K562 (cell line): Measurements from ENCODE around the gene ICAM2. TPM values are rescaled to one million over a fixed set of nuclear protein-coding genes. Genes with fewer than 3 reads are reported as not detected.

Experiments
- ATF1 ChIP-seq, 2 experiments: fragments of 450-650 bp in 1 of 2; IDR thresholded peaks; 2 replicates each; pipeline ENCODE4 v1.6.1; 2016; ENCODE audit warnings: missing compliant biosample characterization in 1 of 2, missing genetic modification characterization in 1 of 2
- CBFA2T2 ChIP-seq: fragments of 450-650 bp; conservative IDR thresholded peaks from 2 replicates; pipeline ENCODE4 v1.6.1; 2017; ENCODE audit warnings: mild to moderate bottlenecking
- CBX3 ChIP-seq, 2 experiments: IDR thresholded peaks; 1 replicate in 1 of 2; 2 replicates in 1 of 2; pipeline ENCODE4 v1.6.1; 2012; ENCODE audit warnings: inconsistent platforms in 2 of 2, low read length in 2 of 2, borderline replicate concordance in 1 of 2, control low read depth in 1 of 2
- EHMT2 ChIP-seq: fragments of 450-650 bp; IDR thresholded peaks from 2 replicates; pipeline ENCODE4 v1.6.1; 2018; ENCODE audit warnings: antibody characterized with exemption
- ELF4 ChIP-seq: fragments of 450-650 bp; formaldehyde crosslinking; IDR thresholded peaks from 2 replicates; pipeline ENCODE4 v1.4.0; 2022; ENCODE audit warnings: missing genetic modification characterization
- ERF ChIP-seq: fragments of 450-650 bp; formaldehyde crosslinking; IDR thresholded peaks from 2 replicates; pipeline ENCODE4 v1.4.0; 2020; ENCODE audit warnings: mild to moderate bottlenecking, mixed read lengths
- ESRRA ChIP-seq: fragments of 450-650 bp; IDR thresholded peaks from 2 replicates; pipeline ENCODE4 v1.6.1; 2014; ENCODE audit warnings: low read depth, mild to moderate bottlenecking, moderate library complexity, borderline replicate concordance
- HMG20A ChIP-seq: fragments of 450-650 bp; formaldehyde crosslinking; conservative IDR thresholded peaks from 2 replicates; pipeline ENCODE4 v1.4.0; 2020; ENCODE audit warnings: mild to moderate bottlenecking, mixed read lengths
- JUNB ChIP-seq: fragments of 450-650 bp; formaldehyde crosslinking; conservative IDR thresholded peaks from 2 replicates; pipeline ENCODE4 v1.4.0; 2020; ENCODE audit warnings: mild to moderate bottlenecking
- KLF1 ChIP-seq: fragments of 450-650 bp; IDR thresholded peaks from 2 replicates; pipeline ENCODE4 v1.6.1; 2016; ENCODE audit warnings: missing genetic modification characterization, missing compliant biosample characterization
- KLF16 ChIP-seq: IDR thresholded peaks from 2 replicates; pipeline ENCODE4 v1.6.1; 2016; ENCODE audit warnings: antibody characterized with exemption
- RBM15 ChIP-seq: fragments of 200-400 bp; formaldehyde crosslinking; IDR thresholded peaks from 2 replicates; pipeline ENCODE4 v1.6.1; 2018; ENCODE audit warnings: mild to moderate bottlenecking, low read length, moderate library complexity; ENCODE audit not compliant: insufficient read depth
- SMARCA5 ChIP-seq: fragments of 450-650 bp; IDR thresholded peaks from 2 replicates; pipeline ENCODE4 v1.6.1; 2016
- SRF ChIP-seq, 2 experiments: fragments of 250-450, 450-650 bp in 1 of 2; sonication (Bioruptor Pico) in 1 of 2; sonication (generic) in 1 of 2; formaldehyde crosslinking; IDR thresholded peaks; 2 replicates each; pipeline versions ENCODE4 v1.5.0 to v1.5.1; 2020 to 2022; ENCODE audit warnings: mild to moderate bottlenecking in 1 of 2, missing genetic modification reagents in 1 of 2
- STAT5B ChIP-seq: fragments of 250-450 bp; sonication (Bioruptor Pico); IDR thresholded peaks from 2 replicates; pipeline ENCODE4 v1.8.0; 2021; ENCODE audit warnings: mild to moderate bottlenecking, inconsistent platforms
- TEAD1 ChIP-seq, 2 experiments: fragments of 450-650 bp in 1 of 2; sonication (generic) in 1 of 2; formaldehyde crosslinking; IDR thresholded peaks; 2 replicates each; pipeline versions ENCODE4 v1.4.0 to v1.8.0; 2020 to 2022; ENCODE audit warnings: mild to moderate bottlenecking in 2 of 2, missing genetic modification reagents in 1 of 2
- TFAM ChIP-seq: fragments of 250-450 bp; sonication (Bioruptor Pico); conservative IDR thresholded peaks from 2 replicates; pipeline ENCODE4 v1.5.0; 2021; ENCODE audit warnings: mild to moderate bottlenecking, moderate library complexity
- ZBTB43 ChIP-seq: sonication (generic); formaldehyde crosslinking; IDR thresholded peaks from 2 replicates; pipeline ENCODE4 v1.8.0; 2023; ENCODE audit warnings: mild to moderate bottlenecking, missing genetic modification reagents
- ZNF253 ChIP-seq: fragments of 250-450 bp; sonication (Bioruptor Pico); conservative IDR thresholded peaks from 2 replicates; pipeline ENCODE4 v1.6.1; 2021; ENCODE audit warnings: mild to moderate bottlenecking
- ZNF3 ChIP-seq: fragments of 250-450 bp; sonication (Bioruptor Pico); IDR thresholded peaks from 2 replicates; pipeline ENCODE4 v1.5.0; 2021; ENCODE audit warnings: mild to moderate bottlenecking, moderate library complexity
- ZNF316 ChIP-seq: fragments of 450-650 bp; IDR thresholded peaks from 2 replicates; pipeline ENCODE4 v1.6.1; 2016
- ZNF507 ChIP-seq: conservative IDR thresholded peaks from 2 replicates; pipeline ENCODE4 v1.6.1; 2017; ENCODE audit warnings: missing genetic modification characterization, missing compliant biosample characterization
- polyA plus RNA-seq, 8 experiments: library from polyadenylated mRNA; depleted of rRNA in 4 of 8; stranded (reverse) in 5 of 8; unstranded in 3 of 8; fragments of >200 nt; fragmentation: Nextera tagmentation in 2 of 8; fragmentation: Illumina TruSeq in 1 of 8; extraction: Ambion mirVana in 2 of 8; extraction: Trizol in 1 of 8; gene quantifications; 2 replicates each; pipeline versions ENCODE4 v1.2.1 to v1.2.3, GENCODE V29; 2011 to 2014; ENCODE audit warnings: inconsistent platforms in 1 of 8, missing spikeins in 1 of 8
- total RNA-seq, 7 experiments: library from RNA; depleted of rRNA in 6 of 7; stranded (reverse); fragments of >200 nt in 6 of 7; fragmentation: Illumina TruSeq in 2 of 7; extraction: Trizol in 2 of 7; gene quantifications; 2 replicates each; pipeline versions ENCODE4 v1.2.1 to v1.2.3, GENCODE V29; 2011 to 2021; ENCODE audit warnings: low replicate concordance in 1 of 7
- TF ChIP-seq, protein P1 (sequence below): fragments of 450-650 bp; IDR thresholded peaks from 2 replicates; pipeline ENCODE4 v1.6.1; 2016; ENCODE audit warnings: mild to moderate bottlenecking
- TF ChIP-seq, protein P2 (sequence below), 2 experiments: fragments of 450-650 bp in 1 of 2; IDR thresholded peaks; 2 replicates each; pipeline ENCODE4 v1.6.1; 2011 to 2017; ENCODE audit warnings: low read depth in 2 of 2, antibody characterized with exemption in 1 of 2, borderline replicate concordance in 1 of 2, low read length in 1 of 2, mild to moderate bottlenecking in 1 of 2, mixed read lengths in 1 of 2; ENCODE audit not compliant: control insufficient read depth in 1 of 2

The ICAM2 gene
- total and polyA plus RNA-seq, 9 of the 15 experiments (the other 6 are each of a cell fraction or from before 2014, with no cell fraction given) = 37.9 to 89.4 (median 60.6) TPM

DNA sequence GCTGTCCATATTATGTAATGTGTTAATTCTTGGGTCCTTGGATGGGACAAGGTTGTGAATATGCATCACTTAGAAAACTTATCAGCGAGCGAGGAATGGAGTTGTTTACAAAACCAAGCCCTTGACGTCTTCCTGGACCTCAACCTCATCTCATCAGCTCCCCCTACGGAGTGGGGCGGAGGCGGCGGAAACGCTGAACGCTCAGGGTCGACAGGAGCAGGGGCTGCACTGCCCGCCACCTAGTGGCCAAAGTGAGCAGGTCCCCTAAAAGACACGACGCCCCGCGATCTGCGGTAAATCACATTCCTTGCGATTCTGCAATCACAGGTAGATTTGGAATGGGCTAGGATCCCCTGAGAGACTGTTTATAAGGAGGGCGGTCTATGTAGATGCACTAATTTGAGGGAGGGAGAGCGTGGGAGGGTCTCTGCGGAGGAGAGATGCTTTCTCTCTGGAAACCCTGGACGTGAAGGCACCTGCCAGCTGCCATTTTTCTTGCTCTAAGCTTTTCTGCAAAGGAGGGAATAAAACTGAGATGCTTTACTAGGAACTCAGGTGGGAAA lies 5.4 kb upstream of the ICAM2 start (continued):
- TF ChIP-seq ZNF316 = no peak
- no peak; the same call in 1 of the 2 replicates for TF ChIP-seq EHMT2
- no peak for TF ChIP-seq CBFA2T2
- TF ChIP-seq ATF1 (CRISPR knock-in tag; IDR thresholded peaks at IDR 0.05) = no peak
- TF ChIP-seq ATF1 (tag; IDR thresholded peaks at IDR 0.05) = peak; percentile 78
- TF ChIP-seq KLF16 = 0 out of 2 replicates have a peak, but pooled peaks have one; percentile 54
- TF ChIP-seq ZBTB43 (CRISPR knock-in tag) = no peak
- TF ChIP-seq, protein P1, sequence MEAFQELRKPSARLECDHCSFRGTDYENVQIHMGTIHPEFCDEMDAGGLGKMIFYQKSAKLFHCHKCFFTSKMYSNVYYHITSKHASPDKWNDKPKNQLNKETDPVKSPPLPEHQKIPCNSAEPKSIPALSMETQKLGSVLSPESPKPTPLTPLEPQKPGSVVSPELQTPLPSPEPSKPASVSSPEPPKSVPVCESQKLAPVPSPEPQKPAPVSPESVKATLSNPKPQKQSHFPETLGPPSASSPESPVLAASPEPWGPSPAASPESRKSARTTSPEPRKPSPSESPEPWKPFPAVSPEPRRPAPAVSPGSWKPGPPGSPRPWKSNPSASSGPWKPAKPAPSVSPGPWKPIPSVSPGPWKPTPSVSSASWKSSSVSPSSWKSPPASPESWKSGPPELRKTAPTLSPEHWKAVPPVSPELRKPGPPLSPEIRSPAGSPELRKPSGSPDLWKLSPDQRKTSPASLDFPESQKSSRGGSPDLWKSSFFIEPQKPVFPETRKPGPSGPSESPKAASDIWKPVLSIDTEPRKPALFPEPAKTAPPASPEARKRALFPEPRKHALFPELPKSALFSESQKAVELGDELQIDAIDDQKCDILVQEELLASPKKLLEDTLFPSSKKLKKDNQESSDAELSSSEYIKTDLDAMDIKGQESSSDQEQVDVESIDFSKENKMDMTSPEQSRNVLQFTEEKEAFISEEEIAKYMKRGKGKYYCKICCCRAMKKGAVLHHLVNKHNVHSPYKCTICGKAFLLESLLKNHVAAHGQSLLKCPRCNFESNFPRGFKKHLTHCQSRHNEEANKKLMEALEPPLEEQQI = no peak
- TF ChIP-seq CBX3 (IDR thresholded peaks at IDR 0.05; ENCODE audit: borderline replicate concordance in 1 of 2, low read length in 2 of 2) = peak in 1 of 2 experiments; percentile 82; a peak in 1 of 3 replicates
- no peak for TF ChIP-seq HMG20A (CRISPR knock-in tag)
- TF ChIP-seq SMARCA5 = no peak
- no peak for TF ChIP-seq ZNF253 (CRISPR knock-in tag)
- TF ChIP-seq ZNF507 (tag) = no peak
- no peak for TF ChIP-seq SRF (CRISPR knock-in tag; IDR thresholded peaks at IDR 0.05)
- no peak for TF ChIP-seq ERF (CRISPR knock-in tag)
- TF ChIP-seq TEAD1 (CRISPR knock-in tag; IDR thresholded peaks at IDR 0.05) = peak; percentile 89 to 99
- no peak for TF ChIP-seq TFAM (CRISPR knock-in tag)
- TF ChIP-seq KLF1 (tag) = peak; percentile 35; the same call in 1 of the 2 replicates
- TF ChIP-seq ELF4 (CRISPR knock-in tag) = 0 out of 2 replicates have a peak, but pooled peaks have one; percentile 11
- TF ChIP-seq RBM15 = no peak
- TF ChIP-seq, protein P2, sequence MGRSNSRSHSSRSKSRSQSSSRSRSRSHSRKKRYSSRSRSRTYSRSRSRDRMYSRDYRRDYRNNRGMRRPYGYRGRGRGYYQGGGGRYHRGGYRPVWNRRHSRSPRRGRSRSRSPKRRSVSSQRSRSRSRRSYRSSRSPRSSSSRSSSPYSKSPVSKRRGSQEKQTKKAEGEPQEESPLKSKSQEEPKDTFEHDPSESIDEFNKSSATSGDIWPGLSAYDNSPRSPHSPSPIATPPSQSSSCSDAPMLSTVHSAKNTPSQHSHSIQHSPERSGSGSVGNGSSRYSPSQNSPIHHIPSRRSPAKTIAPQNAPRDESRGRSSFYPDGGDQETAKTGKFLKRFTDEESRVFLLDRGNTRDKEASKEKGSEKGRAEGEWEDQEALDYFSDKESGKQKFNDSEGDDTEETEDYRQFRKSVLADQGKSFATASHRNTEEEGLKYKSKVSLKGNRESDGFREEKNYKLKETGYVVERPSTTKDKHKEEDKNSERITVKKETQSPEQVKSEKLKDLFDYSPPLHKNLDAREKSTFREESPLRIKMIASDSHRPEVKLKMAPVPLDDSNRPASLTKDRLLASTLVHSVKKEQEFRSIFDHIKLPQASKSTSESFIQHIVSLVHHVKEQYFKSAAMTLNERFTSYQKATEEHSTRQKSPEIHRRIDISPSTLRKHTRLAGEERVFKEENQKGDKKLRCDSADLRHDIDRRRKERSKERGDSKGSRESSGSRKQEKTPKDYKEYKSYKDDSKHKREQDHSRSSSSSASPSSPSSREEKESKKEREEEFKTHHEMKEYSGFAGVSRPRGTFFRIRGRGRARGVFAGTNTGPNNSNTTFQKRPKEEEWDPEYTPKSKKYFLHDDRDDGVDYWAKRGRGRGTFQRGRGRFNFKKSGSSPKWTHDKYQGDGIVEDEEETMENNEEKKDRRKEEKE (IDR thresholded peaks at IDR 0.05; ENCODE audit: borderline replicate concordance in 1 of 2, control insufficient read depth in 1 of 2, low read depth in 2 of 2, low read length in 1 of 2) = no peak
- TF ChIP-seq ZNF3 (CRISPR knock-in tag) = no peak
- TF ChIP-seq STAT5B = no peak
- TF ChIP-seq ESRRA = peak; percentile 85; the same call in 1 of the 2 replicates
- no peak for TF ChIP-seq JUNB
